ENCODE results near the gene C6orf132. TPM values are rescaled to one million over a fixed set of nuclear protein-coding genes. Genes with fewer than 3 reads are reported as not detected.
"Not testable (repeated sequence)": the region's sequence is repeated elsewhere in the genome, so short reads cannot be mapped to it uniquely, and the experiment has no call there.

The C6orf132 gene
- total RNA-seq, 2 donors from 2014 or later: 22.1 to 26.0 TPM

- no peak overlapping the region for H3K27ac ChIP-seq
- DNase-seq (no peak), ATAC-seq (no peak)
- 87% methylated on average over 2 of the region's 2 CpGs; no CpG with 5 or more reads in 1 of the 2 donors for WGBS, 2 donors
- TF ChIP-seq CTCF (IDR thresholded peaks at IDR 0.05) (no peak), POLR2A (IDR thresholded peaks at IDR 0.05) (no peak)
- no peaks in the 10 kb centered on the region for H3K4me1 ChIP-seq
- H3K36me3 ChIP-seq (replicated peaks in 1 of 2; ENCODE audit: insufficient read depth in 1 of 2, low read depth in 2 of 2): no peaks in the 10 kb centered on the region
- intact Hi-C loops (cut with DNase I): no loop called here
- H3K9me3 ChIP-seq: no peaks in the 10 kb centered on the region
- no peak overlapping the region for H3K4me3 ChIP-seq
- H3K27me3 ChIP-seq: no peaks in the 10 kb centered on the region
Measured at GRCh38 chr6:42158011-42158410, 15.6 kb upstream of the C6orf132 start.

- no peaks in the 10 kb centered on the region for H3K9me3 ChIP-seq
- no peaks in the 10 kb centered on the region for H3K36me3 ChIP-seq (replicated peaks in 1 of 2; ENCODE audit: insufficient read depth in 1 of 2, low read depth in 2 of 2)
- H3K27me3 ChIP-seq: no peaks in the 10 kb centered on the region
- 73 to 86% methylated on average over 1 to 3 of the region's 3 CpGs for WGBS, 2 donors
- no peak overlapping the region for H3K4me3 ChIP-seq
- no peaks in the 10 kb centered on the region for H3K4me1 ChIP-seq
- no peak for DNase-seq
- no peak for ATAC-seq
- intact Hi-C loops (cut with DNase I): no loop called here
- TF ChIP-seq POLR2A (IDR thresholded peaks at IDR 0.05): no peak
- no peak for TF ChIP-seq CTCF (IDR thresholded peaks at IDR 0.05)
- no peak overlapping the region for H3K27ac ChIP-seq
Measured at GRCh38 chr6:42156638-42157037, 14.2 kb upstream of the C6orf132 start.

GRCh38 chr6:42155293-42155692 lies 12.9 kb upstream of the C6orf132 start:
- no peak overlapping the region for H3K27ac ChIP-seq
- DNase-seq (no peak), ATAC-seq (no peak)
- no peaks in the 10 kb centered on the region for H3K36me3 ChIP-seq (replicated peaks in 1 of 2; ENCODE audit: insufficient read depth in 1 of 2, low read depth in 2 of 2)
- H3K4me3 ChIP-seq: no peak overlapping the region
- H3K9me3 ChIP-seq: no peaks in the 10 kb centered on the region
- no peaks in the 10 kb centered on the region for H3K4me1 ChIP-seq
- intact Hi-C loops (cut with DNase I): no loop called here
- WGBS, 2 donors: 67 to 83% methylated on average over 3 to 4 of the region's 4 CpGs
- H3K27me3 ChIP-seq: no peaks in the 10 kb centered on the region
- TF ChIP-seq CTCF (IDR thresholded peaks at IDR 0.05): no peak
- no peak for TF ChIP-seq POLR2A (IDR thresholded peaks at IDR 0.05)

- Histone ChIP-seq H3K27ac (no peak overlapping the region), H3K9me3 (no peaks in the 10 kb centered on the region), H3K36me3 (replicated peaks in 1 of 2; ENCODE audit: insufficient read depth in 1 of 2, low read depth in 2 of 2) (no peaks in the 10 kb centered on the region), H3K4me1 (no peaks in the 10 kb centered on the region), H3K4me3 (no peak overlapping the region), H3K27me3 (no peaks in the 10 kb centered on the region)
- DNase-seq: no peak
- intact Hi-C loops (cut with DNase I): no loop called here
- TF ChIP-seq POLR2A (IDR thresholded peaks at IDR 0.05) (no peak), CTCF (IDR thresholded peaks at IDR 0.05) (no peak)
- no peak for ATAC-seq
Measured at GRCh38 chr6:42154461-42155209, 12.2 kb upstream of the C6orf132 start.

GRCh38 chr6:42153921-42154320 lies 11.5 kb upstream of the C6orf132 start:
- Histone ChIP-seq H3K36me3 (replicated peaks in 1 of 2; ENCODE audit: insufficient read depth in 1 of 2, low read depth in 2 of 2) (no peaks in the 10 kb centered on the region), H3K4me3 (no peak overlapping the region), H3K4me1 (no peaks in the 10 kb centered on the region), H3K9me3 (no peaks in the 10 kb centered on the region), H3K27me3 (no peaks in the 10 kb centered on the region), H3K27ac (no peak overlapping the region)
- no peak for ATAC-seq
- DNase-seq: no peak
- 62 to 100% methylated on average over 1 to 5 of the region's 5 CpGs for WGBS, 2 donors
- intact Hi-C loops (cut with DNase I): no loop called here
- no peak for TF ChIP-seq CTCF (IDR thresholded peaks at IDR 0.05)
- no peak for TF ChIP-seq POLR2A (IDR thresholded peaks at IDR 0.05)

- H3K4me3 ChIP-seq; ATAC-seq; H3K27me3 ChIP-seq; H3K4me1 ChIP-seq; H3K36me3 ChIP-seq (replicated peaks in 1 of 2; ENCODE audit: insufficient read depth in 1 of 2, low read depth in 2 of 2); H3K9me3 ChIP-seq; intact Hi-C loops (cut with DNase I); H3K27ac ChIP-seq; DNase-seq: not testable (repeated sequence)
- 86 to 93% methylated on average over 3 to 4 of the region's 4 CpGs for WGBS, 2 donors
Measured at GRCh38 chr6:42152528-42153213, 10.3 kb upstream of the C6orf132 start.

All from body of pancreas (tissue), 4 donors.